GM21529 (cell line): Measurements from ENCODE around the gene CARMIL1.
"Not testable (repeated sequence)": the region's sequence is repeated elsewhere in the genome, so short reads cannot be mapped to it uniquely, and the experiment has no call there.

ENCODE experiments used
- ATAC-seq: cut with Tn5 transposase; IDR thresholded peaks from one replicate; pipeline ENCODE4 v1.9.1; 2021; ENCODE audit not compliant: unreplicated experiment

Gene CARMIL1

DNA sequence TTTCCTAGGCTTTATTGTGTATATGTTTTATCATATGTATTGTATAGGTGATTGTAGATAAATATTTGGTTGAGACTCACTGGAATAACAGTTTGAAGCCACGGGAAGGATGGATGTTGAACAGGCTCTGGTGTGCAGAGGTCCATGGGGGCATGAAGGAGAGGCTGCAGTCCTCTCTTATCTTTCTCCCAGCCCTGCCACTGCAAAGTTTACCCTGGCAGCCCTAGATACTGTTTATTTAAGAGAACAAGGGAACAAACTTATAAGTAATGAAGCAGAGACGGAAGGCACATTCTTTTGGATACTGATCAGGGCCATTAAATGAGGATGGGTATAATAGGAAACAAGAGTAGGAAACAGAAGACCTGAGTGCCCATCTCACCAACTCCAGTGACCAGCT, 269.3 kb downstream of the CARMIL1 start:
- ATAC-seq: no peak

DNA sequence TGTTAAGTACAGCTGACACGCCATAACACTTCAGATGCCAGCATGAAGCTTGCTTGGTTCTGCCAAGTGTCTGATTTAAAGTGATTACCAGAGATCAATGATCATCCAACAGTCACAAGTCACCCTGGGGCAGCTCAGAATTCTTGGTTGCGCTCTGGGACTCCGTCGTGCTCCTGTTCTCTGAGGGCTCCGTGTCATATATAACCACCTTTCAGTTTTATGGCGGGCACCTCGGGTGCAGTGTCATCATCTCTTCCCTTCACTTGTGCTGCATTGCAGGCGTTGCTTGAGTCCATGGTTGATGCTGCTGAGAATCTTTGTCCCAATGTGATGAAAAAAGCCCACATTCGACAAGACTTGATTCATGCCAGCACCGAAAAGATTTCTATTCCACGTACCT, 271.5 kb downstream of the CARMIL1 start:
- ATAC-seq: no peak

- ATAC-seq: no peak
Measured at GRCh38 chr6:25553502-25553901, 274.3 kb downstream of the CARMIL1 start.

DNA sequence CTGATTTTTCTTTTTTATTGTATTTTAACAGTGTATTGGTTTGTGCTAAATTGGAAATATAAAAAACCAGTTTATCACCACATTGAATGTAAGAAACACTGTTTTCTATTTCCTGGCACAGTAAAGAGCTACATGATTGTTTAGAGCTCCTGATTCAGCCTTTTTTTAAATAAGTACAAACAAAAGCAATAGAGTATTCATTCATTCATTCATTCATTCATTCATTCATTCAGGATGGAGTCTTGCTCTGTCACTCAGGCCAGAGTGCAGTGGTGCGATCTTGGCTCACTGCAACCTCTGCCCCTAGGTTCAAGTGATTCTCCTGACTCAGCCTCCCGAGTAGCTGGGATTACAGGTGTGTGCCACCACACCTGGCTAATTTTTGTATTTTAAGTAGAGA, 276.0 kb downstream of the CARMIL1 start:
- ATAC-seq: no peak

DNA sequence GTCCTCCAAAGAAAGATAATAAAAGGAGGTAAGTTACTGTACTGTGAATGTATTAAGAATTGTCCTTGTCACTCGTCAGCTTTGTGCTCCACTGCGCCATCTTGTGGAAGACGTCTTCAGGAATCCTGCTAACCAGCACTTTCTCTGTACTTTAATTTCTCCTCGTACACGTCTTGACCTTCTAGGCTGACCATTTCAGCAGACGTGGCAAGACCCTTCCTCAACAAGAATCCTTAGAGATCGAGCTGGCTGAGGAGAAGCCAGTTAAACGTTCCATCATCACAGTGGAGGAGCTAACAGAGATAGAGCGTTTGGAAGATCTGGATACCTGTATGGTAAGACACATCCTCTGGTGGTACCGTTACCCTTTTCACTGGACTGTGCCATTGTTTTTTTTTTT, 277.3 kb downstream of the CARMIL1 start:
- no peak for ATAC-seq

GRCh38 chr6:25558155-25558817, 279.1 kb downstream of the CARMIL1 start:
- ATAC-seq: no peak

DNA sequence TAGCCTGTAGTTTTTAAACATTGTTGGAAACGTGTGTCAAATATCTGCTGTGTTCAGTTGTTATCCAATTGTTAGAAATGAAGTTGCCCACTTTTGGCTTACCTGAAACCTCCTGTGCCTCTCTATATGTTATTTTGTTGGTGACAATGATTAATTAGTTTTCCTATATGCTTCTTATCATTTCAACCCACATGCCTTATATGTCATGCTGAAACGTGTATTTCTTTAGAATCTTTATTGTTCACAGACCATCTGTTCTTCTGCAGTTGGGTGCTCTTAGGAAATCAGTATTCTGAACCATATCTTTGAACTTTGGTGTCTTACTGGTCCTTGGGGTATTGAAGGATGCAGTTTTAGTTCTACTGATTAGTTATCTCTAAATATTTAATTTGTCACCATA, 281.7 kb downstream of the CARMIL1 start:
- ATAC-seq: no peak

DNA sequence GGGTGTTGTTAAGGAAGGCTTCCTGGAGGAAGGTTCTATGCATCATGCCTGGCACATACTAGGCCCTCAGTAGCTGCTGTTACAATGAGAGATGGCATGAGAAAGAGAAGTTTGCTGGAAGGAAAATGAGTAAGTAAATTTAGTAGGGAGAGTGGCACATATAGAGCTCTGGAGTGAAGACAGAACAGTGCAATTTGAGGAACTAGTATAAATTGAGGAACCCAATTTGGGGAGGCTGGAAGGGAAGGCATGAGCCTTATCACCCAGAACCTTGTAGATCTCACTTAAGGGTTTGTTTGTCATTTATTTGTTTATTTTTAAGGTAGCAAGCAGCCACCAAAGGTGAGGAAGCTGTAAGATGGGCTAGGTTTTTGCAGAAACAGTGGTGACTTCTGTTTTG, 285.8 kb downstream of the CARMIL1 start:
- no peak for ATAC-seq

- ATAC-seq: no peak
Measured at GRCh38 chr6:25570578-25570977, 291.4 kb downstream of the CARMIL1 start.

- ATAC-seq: no peak
Measured at GRCh38 chr6:25576919-25577318, 297.7 kb downstream of the CARMIL1 start.

- ATAC-seq: no peak
Measured at GRCh38 chr6:25578538-25578937, 299.4 kb downstream of the CARMIL1 start.

- no peak for ATAC-seq
Measured at GRCh38 chr6:25579391-25579883, 300.3 kb downstream of the CARMIL1 start.

DNA sequence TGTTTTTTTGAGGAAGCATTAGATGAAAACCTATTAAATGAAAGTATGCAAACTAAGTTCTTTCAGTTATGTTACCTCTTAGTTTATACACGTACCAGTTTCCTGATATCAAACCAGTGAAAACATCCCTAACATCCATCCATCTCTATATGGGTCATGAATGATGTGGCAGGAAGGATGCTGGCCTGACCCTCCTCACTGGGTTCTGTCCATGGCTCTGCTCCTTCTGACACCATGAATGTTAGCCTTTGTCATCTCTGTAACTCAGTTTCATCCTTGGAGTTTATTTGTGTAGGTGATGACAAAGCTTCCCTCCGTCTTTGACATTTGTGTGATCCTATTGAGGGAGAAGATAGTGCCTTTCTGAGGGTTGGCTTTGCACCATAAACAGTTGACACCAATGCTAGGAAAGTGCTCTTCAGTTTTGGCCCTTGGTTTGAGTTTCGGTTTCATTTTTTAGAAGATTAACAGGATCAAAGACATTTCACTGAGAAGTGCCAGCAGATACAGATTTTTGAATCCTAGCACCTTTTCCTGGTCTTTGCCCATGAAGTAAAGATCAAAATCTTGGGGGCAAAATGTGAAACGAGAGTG, 300.8 kb downstream of the CARMIL1 start:
- ATAC-seq: no peak

GRCh38 chr6:25582101-25582500, 302.9 kb downstream of the CARMIL1 start:
- ATAC-seq: no peak

- no peak for ATAC-seq
Measured at GRCh38 chr6:25583099-25583498, 303.9 kb downstream of the CARMIL1 start.

- no peak for ATAC-seq
Measured at GRCh38 chr6:25583906-25584305, 304.7 kb downstream of the CARMIL1 start.

DNA sequence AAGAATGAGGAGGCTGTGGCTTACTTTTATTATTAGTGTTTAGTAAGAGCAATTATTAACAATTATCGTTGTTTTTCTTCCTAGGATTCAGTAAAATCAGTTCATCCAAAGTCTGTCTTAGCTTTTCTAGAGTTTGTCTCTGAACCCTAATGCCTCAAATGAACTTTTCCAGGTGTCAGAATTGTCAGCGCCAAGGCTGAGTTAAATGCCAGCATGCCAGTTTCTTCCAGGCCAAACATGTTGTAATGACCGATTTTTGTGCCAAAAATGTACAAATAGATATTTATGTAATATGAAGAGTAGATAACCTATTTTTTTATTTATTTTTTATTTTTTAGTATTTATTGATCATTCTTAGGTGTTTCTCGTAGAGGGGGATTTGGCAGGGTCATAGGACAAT, 306.1 kb downstream of the CARMIL1 start:
- no peak for ATAC-seq

DNA sequence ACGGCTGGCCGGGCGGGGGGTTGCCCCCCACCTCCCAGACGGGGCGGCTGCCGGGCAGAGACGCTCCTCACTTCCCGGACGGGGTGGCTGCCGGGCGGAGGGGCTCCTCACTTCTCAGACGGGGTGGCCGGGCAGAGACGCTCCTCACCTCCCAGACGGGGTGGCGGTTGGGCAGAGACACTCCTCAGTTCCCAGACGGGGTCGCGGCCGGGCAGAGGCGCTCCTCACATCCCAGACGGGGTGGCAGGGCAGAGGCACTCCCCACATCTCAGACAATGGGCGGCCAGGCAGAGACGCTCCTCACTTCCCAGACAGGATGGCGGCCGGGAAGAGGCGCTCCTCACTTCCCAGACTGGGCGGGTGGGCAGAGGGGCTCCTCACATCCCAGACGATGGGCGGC, 306.9 kb downstream of the CARMIL1 start:
- not testable (repeated sequence) for ATAC-seq

- ATAC-seq: no peak
Measured at GRCh38 chr6:25586927-25587326, 307.8 kb downstream of the CARMIL1 start.

DNA sequence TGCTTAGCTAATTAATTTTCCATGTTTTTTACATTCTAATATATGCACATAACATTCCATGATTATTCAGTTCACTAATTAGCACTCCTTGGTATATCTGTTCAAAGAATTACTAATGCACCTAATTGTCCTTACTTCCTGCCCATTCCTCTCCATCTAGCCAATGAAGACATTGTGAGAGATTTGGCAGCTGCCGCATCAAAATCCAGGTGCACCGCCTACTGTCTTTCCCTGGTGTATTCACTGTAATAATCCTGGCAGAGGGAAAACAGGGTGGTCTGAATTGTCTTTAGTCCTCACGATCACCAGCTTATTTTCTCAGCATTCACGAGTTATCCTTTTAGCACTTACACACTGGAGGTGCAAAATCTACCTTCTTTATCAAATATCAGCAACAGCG, 311.8 kb downstream of the CARMIL1 start:
- no peak for ATAC-seq

DNA sequence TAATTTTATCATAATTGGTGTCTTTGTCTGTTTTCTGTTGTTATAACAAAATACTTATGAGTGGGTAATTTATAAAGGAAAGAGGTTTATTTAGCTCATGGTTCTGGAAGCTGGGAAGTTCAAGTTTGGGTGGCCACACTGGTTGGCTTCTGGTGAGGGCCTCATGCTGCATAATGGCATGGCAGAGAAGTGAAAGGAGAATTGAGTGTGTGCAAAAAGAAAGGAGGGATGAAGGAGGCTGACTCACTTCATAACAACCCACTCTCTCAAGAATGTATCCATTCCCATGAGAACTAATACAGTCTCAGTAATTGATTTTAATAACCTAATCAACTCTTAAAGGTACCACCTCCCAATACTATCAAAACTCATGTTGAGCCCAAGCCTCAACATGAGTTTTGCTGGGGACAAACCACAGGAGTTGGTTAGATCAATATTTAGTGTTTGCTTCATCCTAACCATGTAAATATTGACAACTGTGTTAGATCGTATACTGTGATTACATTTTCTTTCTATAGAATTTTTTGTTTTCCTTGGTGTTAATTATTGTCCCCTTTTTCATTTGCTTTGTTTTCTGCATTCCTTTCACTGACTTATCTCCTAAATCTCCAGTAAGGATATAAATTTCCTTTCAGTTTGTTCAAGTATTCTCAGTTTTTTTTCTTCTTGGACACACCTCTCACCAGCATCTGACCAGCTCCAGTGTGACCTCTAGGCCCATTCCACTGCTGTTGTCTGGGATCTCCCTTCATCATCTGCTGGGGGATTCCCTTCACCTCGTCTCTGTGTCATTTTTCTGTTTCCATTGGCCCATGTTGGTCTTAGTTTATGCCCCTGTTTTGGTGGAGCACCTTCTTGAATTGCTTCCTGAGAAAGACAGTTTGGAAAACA, 318.0 kb downstream of the CARMIL1 start:
- ATAC-seq: no peak

DNA sequence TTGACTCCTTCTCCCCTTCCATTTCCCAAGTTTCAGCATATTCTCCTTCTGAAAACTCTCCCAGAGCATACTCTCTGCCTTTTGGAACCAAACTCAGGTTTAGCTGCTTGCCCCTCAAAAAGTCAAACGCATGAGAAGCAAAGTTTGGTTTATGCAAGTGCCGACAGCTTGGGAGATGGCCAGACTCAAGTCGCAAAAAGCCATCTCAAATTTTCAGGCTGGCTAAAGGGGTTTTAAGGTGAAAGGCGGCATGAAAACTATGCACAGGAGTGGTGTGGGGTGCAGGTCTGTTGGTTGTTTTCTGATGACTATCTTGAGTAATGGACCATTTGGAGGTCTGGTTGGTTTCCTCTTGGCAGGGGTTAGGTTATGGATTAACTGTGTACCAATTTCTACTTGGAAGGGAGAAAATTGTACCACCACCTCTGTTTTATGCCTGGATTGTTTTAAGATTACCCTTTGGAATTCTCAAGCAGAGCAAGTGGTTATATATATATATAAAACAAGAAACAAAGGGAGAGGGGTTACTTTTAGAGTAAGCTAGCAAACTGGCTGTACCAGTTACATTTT, 320.4 kb downstream of the CARMIL1 start:
- ATAC-seq: no peak
